HG03280 (cell line): ENCODE results near the gene ARID5A.
"Not testable (repeated sequence)": the region's sequence is repeated elsewhere in the genome, so short reads cannot be mapped to it uniquely, and the experiment has no call there.

Experiments
- ATAC-seq: cut with Tn5 transposase; IDR thresholded peaks from one replicate; pipeline ENCODE4 v1.9.1; 2021; ENCODE audit warnings: mild to moderate bottlenecking, moderate library complexity; ENCODE audit not compliant: unreplicated experiment

ARID5A gene

DNA sequence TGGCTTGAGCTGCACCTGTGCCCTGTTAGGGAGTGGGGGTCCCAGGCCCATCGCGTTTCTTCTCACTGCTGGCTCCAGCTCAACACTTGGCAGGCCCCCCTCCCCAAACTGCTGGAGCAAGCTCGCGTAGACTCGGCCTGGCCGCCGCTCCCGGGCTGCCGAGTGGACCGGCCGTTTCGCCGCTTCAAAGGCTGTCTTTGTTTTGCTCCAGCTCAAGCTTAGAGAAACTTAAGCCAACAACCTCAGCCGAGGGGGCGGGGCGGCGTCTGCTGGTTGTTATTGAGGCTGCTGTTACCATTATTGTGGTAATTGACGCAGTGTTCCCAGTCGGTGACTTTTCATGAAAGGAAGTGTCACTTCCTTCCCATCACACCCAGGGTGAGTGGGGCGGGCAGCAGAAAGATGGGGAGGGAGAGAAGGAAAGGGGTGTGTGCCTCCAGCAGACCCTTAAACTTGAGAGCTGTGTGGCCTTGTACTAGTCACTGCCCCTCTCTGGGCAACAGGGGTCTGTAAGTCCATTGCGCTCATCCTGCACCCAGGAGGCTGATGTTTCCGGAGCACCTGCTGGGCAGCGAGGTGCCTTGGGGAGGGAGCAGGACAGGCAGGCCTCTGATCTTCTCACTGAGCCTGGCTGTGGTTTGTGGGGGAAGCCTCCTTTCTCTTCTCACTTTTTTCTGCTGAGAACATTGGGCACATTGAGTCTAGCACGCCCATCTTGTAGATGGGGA, 2.1 kb downstream of the ARID5A start:
- no peak for ATAC-seq

DNA sequence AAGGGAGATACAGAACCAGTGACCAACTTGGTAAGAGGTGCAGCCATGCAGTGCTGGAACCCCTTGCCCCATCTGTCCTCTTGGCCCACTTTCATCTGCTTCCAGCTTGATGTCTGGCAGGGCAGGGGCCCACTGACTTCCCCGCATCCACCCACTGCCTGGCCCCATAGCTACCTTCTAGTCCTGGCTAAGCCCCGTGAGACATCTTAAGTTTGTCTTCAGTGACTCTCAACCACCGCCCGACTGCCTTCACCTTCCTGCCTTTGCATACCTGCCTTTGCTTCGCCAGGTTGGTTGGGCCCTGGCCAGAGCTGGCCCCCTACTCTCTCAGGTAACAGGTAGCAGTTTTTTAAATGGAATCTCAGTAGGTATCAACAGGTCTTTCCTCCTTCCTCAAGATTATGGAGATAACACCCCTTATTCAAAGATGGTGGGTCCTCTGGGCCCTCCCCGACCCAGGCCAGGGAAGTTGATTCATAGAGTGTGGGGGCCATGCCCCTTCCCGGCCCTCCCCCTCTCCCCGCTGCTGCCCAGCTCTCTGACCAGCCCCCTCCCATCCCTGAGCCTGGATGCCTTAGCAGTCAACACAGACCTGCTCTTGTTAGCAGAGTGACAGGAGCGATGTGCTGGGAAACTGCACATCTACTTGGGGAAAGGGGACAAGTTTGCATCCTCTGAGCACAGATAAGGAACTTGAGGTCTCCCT, 2.8 kb downstream of the ARID5A start:
- ATAC-seq, result no peak

DNA sequence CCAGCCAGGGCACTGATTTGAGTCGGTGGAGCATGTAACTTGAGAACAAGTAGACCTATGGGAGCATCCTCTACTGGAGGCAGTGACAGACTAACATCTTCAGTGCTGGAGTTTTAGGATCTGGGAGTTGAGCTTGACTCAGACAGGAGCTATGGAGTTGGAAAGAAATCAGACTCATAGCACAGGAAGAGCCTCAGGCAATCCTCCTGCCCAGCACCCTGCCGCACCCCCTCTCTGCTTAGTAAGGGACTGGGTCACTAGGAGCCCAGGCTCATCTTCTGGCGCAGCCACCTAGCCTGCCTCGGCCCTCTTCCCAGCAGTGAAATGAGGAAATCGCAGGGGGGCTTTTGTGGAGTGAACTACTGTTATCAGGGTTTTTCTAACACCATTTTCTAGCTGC, 3.6 kb downstream of the ARID5A start:
- ATAC-seq, result no peak

DNA sequence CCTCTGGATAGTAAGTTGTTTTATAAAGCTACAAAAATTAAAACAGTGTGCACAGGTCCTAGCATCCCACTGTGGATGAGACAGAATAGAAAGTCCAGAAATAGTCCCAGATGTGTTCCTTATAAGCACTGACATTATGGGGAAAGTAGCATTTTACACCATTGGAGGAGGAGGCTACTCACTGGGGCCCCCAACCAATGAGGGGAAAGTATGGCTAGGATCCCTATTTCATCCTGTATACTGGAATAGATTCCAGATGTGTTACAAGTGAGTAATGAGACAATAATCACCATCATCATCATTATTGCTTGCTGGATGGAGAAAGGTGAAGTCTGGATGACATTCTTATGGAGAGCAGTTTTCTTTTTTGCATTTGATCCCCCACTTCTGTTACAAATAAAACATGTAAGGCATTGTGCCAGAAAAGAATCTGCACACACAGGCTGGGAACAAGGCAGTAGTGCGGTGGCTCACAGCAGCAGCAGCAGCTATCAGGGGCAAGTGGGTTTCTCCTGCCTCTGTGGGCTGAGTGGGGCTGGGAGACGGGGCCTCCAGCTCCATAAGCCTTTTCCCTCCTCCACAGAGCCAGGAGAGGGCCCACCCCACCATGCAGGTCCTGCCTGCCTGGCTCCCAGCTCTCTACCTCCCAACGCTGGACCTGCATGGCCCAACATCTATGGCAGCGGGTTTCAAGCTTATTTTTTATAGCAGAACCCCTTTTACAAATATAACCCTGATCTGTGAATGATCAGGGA, 5.0 kb downstream of the ARID5A start:
- ATAC-seq, result no peak

DNA sequence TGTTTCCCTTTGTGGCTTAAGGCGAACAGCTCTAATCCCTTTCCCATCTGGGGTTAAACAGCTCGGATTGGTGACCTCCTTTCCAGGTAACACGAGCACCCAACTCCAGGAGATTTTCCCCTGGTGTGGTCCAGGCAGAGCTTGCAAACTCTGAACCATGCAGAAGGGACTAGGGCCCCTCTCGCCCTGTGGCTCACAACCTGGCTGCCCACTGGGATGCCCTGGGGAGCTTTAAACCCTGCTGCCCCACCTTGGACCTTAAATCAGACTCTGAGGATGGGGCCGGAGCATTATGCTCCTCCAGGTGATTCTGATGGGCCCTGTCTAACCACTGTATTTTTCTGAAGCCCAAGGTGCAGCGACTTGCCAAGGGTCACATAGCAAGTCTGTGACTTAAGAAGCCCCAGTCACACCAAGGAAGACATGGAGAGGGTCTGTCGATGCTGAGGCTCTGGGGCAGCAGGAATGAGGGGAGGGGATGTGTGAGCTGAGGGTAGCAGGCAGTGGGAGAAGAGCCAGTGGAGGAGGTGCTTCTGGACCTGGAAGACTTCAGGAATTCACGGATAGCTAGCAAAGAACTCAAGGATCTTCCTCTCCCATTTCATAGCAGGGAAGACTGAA, 5.9 kb downstream of the ARID5A start:
- no peak for ATAC-seq

DNA sequence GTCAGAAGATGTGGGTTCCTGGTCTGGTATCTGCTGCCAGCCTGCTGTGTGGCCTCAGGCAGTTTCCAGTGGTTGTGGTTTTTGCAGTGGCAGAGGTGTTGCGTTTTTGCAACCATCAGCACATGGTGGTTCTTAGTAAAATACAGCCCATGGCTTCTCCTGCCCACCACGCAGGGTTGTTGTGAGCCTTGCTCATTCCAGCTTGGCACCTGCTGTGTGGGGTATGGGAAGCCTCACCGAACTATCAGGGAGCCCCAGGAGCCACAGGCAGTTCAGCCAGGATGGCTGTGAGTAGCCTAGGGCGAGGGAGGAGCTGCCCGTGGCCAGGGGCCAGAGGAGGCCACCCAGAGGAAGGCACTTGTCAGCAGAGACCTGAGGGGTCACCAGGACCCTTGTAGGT, 9.8 kb downstream of the ARID5A start:
- ATAC-seq, result no peak

DNA sequence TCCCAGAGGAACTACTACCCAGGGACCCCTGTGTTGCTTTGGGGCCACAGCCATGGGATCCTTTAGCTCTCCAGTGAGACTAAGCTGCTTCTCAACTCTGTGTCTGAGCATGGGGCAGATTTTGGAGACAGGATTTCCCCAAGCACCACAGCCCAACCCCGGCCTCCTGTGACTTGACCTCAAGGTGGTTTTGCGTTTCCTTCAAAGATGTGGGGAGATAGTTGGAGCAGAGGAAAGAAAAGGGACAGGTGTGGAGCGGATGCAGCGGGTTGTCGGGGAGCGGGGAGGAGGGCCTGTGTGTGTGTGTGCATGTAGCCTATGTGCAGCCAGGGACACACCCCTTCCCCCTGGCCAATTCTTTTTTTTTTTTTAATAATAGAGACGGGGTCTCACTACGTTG, 10.2 kb downstream of the ARID5A start:
- ATAC-seq, result no peak

DNA sequence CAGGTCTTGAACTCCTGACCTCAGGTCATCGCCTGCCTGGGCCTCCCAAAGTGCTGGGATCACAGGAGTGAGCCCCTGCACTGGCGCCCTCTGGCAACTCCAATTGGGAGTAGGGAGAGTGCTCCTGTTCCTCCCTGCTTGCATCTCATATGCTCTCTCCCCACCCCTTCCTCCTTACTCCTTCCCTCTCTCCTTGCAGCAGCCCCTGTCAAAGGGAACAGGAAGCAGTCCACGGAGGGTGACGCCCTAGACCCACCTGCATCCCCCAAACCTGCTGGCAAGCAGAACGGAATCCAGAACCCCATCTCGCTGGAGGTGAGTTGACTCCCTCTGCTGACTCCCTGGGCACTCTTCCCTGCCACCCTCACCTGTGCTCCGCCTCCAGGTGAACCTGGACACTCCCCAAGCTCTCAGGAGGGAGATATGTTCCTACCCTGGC, 10.7 kb downstream of the ARID5A start:
- no peak for ATAC-seq

DNA sequence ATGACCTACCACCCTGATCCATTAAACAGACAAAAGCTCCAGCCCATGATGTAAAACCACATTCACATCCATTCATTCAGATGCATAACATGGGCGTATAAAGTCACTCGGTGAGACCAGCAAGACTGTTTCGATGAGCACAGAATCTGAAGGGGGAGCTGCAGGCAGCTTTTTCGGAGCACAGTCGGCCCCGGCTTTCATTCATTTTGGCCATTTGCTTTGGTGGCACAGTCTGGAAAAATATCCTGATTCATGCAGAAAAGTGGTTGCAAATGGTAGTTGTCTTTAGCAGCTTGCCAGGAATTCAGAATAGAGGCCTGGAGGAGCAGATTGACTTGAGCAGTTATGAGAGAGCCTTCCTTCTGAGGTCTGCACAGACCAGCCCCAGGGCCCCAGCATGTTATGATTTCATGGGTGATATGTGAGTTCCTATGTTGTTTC, 11.2 kb downstream of the ARID5A start:
- ATAC-seq, result no peak

DNA sequence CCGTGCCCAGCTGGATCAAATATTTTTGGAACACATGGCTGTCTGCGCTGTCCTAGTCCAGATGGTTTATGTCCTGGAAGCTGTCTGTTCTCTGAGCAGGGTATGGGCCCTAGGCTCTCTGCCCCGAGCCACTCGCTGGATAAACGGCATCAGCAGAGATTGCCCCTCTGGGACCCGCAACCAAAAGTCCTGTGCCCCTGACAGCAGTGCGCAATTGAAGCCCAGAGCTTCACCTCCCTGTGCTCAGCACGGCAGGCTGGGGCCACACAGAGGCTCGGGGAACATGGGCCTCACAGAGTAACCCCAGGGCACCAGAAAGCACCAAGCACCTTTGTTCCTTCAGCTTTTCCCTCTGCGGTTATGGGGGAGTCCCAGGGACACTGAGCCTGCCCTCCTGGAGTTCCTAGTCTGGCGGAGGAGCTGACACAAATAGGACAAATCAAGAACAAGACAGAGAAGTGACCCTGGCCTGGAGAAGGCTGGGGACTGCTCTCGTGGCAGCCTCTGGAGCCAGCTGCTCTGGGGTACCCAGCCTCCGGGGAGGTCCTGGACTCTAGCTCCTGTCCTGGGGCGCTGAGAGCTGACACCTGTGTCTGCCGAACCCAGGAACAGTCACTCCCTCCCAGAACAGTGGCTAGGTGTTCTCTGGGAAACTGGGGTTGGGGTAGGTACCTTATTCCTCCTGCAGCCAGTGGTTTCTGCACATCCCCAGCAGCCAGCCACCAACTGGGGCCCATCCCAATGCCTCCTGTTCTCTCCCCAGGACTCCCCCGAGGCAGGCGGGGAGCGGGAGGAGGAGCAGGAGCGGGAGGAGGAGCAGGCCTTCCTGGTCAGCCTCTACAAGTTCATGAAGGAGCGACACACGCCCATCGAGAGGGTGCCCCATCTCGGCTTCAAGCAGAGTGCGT, 12.3 kb downstream of the ARID5A start:
- ATAC-seq, result no peak

DNA sequence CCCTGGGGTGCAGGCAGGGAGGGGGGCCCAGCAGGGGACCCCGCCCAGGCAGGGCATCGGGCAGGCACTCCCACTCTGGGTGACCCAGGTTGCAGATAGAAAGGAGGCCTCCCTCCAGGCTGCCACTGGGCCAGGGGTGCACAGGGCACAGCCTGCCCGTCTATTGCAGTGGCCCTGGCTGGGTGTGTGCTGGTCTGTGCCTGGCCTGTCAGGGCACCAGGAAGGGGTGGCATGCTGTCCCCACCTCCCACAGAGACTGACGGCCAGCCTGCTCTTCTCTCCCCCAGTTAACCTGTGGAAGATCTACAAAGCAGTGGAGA, 12.9 kb downstream of the ARID5A start:
- ATAC-seq, result no peak

DNA sequence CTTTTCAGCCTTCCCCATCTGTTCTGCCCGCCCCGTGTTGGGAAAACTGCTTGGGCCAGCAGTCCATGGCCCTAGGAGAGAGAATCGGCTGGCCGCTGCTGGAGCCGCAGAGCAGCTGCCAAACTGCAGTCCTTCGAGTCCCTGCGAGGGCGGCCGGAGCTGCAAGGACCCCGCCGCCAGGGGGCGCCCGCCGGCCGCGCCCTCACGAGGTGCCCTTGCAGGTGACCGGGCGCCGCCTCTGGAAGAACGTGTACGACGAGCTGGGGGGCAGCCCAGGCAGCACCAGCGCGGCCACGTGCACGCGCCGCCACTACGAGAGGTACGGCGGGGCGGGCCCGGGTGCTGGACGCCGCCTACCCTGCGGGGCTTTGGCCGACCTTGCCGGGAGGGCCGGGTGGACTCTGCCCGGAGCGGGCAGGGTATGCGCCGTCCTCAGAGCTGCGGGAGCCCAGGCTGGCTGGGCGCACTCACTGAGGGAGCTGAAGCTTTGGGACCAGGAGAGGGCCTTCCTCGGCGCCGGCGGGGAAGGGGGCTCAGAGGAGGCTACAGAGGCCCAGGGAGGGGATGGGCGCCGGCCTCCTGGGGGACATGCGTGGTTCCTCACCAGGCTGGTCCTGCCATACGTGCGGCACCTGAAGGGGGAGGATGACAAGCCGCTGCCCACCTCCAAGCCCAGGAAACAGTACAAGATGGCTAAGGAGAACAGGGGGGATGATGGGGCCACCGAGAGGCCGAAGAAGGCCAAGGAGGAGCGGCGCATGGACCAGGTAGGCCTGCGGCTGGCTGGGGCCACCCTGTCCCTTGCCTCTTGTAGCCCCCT, 13.6 kb downstream of the ARID5A start:
- no peak for ATAC-seq

DNA sequence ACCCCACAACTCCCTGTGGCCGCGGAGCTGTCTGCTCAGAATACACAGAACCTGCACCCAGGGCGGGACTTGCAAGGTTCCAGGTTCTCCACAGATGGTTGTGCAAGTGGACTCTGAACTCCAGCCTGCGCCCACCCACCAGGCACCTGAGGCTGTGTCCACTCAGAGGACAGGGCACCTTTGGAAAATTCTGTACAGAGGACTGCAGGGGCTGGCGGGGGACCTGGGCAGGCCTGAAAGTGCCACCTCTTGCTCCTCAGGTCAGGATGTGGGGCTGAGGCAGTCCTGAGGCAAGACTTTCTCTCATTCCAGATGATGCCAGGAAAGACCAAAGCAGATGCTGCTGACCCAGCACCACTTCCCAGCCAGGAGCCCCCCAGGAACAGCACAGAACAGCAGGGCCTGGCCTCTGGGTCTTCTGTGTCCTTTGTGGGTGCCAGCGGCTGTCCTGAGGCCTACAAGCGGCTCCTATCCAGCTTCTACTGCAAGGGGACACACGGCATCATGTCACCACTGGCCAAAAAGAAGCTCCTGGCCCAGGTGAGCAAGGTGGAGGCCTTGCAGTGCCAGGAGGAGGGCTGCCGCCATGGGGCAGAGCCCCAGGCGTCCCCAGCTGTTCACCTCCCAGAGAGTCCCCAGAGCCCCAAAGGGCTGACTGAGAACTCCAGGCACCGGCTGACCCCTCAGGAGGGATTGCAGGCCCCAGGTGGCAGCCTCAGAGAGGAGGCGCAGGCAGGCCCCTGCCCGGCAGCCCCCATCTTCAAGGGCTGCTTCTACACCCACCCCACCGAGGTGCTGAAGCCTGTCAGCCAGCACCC, 14.4 kb downstream of the ARID5A start:
- no peak for ATAC-seq

DNA sequence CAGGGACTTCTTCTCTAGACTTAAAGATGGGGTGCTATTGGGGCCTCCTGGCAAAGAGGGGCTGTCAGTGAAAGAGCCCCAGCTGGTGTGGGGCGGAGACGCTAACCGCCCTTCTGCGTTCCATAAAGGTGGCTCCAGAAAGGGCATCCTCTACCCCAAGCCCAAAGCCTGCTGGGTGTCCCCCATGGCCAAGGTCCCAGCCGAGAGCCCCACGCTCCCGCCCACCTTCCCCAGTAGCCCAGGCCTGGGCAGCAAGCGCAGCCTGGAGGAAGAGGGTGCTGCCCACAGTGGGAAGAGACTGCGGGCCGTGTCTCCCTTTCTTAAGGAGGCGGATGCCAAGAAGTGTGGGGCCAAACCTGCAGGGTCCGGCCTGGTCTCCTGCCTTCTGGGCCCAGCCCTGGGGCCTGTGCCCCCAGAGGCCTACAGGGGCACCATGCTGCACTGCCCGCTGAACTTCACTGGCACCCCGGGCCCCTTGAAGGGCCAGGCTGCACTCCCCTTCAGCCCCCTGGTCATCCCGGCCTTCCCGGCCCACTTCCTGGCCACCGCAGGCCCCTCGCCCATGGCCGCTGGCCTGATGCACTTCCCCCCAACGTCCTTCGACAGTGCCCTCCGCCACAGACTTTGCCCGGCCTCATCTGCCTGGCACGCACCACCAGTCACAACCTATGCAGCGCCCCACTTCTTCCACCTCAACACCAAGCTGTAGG, 15.2 kb downstream of the ARID5A start:
- ATAC-seq, result no peak

DNA sequence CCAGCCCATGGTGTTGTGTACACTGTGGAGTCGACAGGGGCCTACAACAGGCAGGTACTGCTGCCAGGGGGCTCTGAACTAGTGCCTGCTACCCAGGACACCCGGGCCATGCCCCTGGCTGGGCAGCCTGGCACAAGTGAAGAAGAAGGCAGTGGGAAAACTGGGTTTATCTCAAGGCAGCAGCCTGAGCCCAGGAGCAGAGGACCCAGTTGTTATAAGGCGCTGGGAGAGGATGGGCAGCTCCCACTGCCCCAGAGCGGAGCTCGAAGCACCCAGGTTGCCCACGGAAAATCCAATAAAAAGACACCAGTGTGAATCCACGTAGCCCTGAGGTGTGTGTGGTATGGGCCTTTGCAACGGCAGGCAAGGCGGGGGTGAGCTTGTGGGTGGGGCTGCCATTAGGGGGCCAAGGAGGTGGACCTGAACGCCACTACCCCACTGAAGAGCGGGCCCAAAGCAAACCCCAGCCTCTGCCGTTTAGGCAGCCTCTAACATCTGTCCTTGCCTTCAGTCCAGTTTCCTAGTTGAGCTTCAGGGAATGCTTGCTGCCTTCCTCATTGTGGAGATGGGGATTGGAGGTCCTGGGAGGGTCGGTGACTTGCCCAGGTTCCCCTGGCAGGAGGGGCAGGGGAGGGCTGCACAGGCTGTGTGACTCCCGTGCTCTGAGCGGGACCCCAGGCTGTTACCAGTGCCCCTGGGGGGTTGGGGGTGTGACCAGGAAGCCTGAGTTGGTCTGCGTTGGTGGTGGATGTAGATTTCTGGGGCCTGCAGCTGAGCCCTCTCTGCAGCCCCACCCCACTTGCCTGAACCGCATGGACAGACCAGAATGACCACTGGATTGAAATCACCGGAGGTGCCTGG, 16.0 kb downstream of the ARID5A start:
- ATAC-seq, result no peak

DNA sequence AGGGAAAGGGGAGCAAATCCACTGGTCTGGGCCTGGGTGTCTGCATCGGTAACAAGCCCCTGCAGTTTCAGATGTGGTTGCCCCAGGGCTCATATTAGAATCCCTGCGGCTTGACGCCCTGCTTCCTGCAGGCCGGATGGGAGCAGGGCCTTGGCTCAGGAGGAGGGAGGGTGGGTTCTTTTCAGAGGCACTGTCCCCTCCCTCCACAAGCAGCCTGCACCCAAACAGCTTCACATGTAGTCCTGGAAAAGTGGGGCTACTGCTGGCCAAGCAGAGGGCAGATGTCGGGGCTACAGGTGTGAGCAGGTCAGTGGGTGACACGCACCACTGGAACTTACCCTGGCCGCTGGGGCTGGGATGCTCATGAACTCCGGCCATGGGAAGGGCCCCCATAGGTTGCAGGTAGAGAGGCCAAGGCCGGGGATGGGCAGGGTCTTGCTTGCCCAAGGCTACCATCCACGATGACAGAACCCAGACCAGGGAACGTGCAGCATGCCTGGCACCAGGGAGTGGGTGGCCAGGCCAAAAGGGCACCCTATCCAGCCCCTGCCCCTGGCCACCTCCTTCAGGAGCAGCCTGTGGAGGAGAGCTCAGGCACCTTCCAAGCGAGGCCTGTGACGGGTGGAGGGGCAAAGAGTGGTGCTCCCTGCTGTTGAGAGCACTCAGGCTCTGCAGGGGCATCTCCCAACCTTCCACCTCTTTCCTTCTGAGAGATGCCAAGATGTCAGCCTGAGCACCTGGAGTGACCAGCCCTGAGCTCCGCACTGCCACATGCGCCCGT, 16.8 kb downstream of the ARID5A start:
- no peak for ATAC-seq

DNA sequence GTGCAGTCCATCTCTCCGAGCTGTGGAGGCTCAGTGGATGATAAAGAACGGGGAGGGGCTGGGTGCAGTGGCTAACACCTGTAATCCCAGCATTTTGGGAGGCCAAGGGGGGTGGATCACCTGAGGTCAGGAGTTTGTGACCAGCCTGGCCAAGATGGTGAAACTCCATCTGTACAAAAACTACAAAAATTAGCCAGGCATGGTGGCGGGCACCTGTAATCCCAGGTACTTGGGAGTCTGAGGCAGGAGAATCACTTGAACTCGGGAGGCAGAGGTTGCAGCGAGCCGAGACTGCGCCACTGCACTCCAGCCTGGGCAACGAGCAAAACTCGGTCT, 17.4 kb downstream of the ARID5A start:
- not testable (repeated sequence) for ATAC-seq
